Measurements from ENCODE around the gene LBX2.
"Not testable (repeated sequence)": the region's sequence is repeated elsewhere in the genome, so short reads cannot be mapped to it uniquely, and the experiment has no call there.

The LBX2 gene

GRCh38 chr2:74472086-74472944 lies 27.1 kb downstream of the LBX2 start, which contains the start of gene MRPL53:
TSS of gene MRPL53 (minus strand) at chr2:74472680. CDS start at chr2:74472660, 20 bp downstream.
- Mint-ChIP-seq H3K4me1 (ENCODE audit: low read depth) (peaks cover 37% of the 10 kb centered on the region), H3K36me3 (ENCODE audit: low read depth) (peaks cover 46% of the 10 kb centered on the region), H3K4me3 (peak within 1 kb of the TSS; percentile 96), H3K27me3 (no peaks in the 10 kb centered on the region), H3K9me3 (no peaks in the 10 kb centered on the region), H3K27ac (peak within 1 kb of the TSS; percentile 97)
- intact Hi-C loops (cut with micrococcal nuclease) = loop anchor here (1.0 kb wide), 2 partner anchors 10 to 14 kb away; partner anchors contain the start of genes CCDC142 and WBP1

- peak overlapping the region; percentile 96 for H3K4me3 Mint-ChIP-seq
- no peaks in the 10 kb centered on the region for H3K27me3 Mint-ChIP-seq
- no peaks in the 10 kb centered on the region for H3K9me3 Mint-ChIP-seq
- H3K36me3 Mint-ChIP-seq (ENCODE audit: low read depth) = peaks cover 44% of the 10 kb centered on the region
- peak overlapping the region; percentile 97 for H3K27ac Mint-ChIP-seq
- intact Hi-C loops (cut with micrococcal nuclease) = loop anchor here (1.0 kb wide), 2 partner anchors 11 to 13 kb away; partner anchors contain the start of genes CCDC142 and WBP1
- H3K4me1 Mint-ChIP-seq (ENCODE audit: low read depth) = peaks cover 29% of the 10 kb centered on the region
These were observed 27.9 kb downstream of the LBX2 start for GRCh38 chr2:74471332-74472065.

DNA sequence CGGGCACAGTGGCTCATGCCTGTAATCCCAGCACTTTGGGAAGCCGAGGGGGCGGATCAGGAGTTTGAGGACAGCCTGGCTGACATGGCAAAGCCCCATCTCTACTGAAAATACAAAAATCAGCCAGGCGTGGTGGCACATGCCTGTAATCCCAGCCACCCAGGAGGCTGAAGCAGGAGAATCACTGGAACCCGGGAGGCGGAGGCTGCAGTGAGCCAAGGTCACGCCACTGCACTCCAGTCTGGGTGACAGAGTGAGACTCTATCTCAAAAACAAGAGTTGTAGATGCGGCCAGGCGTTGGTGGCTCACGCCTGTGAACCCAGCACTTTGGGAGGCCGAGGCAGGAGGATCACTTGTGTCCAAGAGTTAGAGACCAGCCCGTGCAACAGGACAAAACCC lies 28.7 kb downstream of the LBX2 start:
- H3K27me3 Mint-ChIP-seq; intact Hi-C loops (cut with micrococcal nuclease); H3K4me3 Mint-ChIP-seq; H3K9me3 Mint-ChIP-seq: not testable (repeated sequence)
- Mint-ChIP-seq H3K27ac (peak overlapping the region; percentile 97), H3K36me3 (ENCODE audit: low read depth) (peaks cover 41% of the 10 kb centered on the region), H3K4me1 (ENCODE audit: low read depth) (peaks cover 29% of the 10 kb centered on the region)

GRCh38 chr2:74464406-74464805 lies 35.0 kb downstream of the LBX2 start:
- intact Hi-C loops (cut with micrococcal nuclease) = no loop called here
- peaks cover 48% of the 10 kb centered on the region for H3K36me3 Mint-ChIP-seq (ENCODE audit: low read depth)
- H3K27ac Mint-ChIP-seq = peak overlapping the region; percentile 98
- no peaks in the 10 kb centered on the region for H3K27me3 Mint-ChIP-seq
- H3K9me3 Mint-ChIP-seq = no peaks in the 10 kb centered on the region
- H3K4me3 Mint-ChIP-seq = peak overlapping the region; percentile 98
- peaks cover 29% of the 10 kb centered on the region for H3K4me1 Mint-ChIP-seq (ENCODE audit: low read depth)

DNA sequence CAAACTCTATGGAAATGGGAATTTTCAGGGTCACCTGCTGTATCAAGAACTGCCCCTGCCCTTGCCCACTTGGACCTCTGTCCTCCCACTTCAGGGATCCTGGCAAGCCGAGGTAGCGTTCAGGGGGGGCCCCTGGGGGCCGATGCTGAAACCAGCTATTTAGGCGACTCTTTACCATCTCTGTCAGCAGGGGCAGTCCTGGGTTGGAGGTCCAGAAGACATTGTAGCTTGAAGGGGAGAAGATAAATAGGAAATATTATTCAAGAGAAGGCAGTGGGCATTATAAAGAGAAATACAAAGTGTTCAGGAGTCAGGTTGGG lies 36.7 kb downstream of the LBX2 start:
- Mint-ChIP-seq H3K4me3 (no peak overlapping the region), H3K36me3 (ENCODE audit: low read depth) (peaks cover 58% of the 10 kb centered on the region), H3K27ac (no peak overlapping the region), H3K9me3 (no peaks in the 10 kb centered on the region), H3K4me1 (ENCODE audit: low read depth) (peaks cover 39% of the 10 kb centered on the region), H3K27me3 (no peaks in the 10 kb centered on the region)
- intact Hi-C loops (cut with micrococcal nuclease) = no loop called here

GRCh38 chr2:74462054-74462785 lies 37.2 kb downstream of the LBX2 start:
- Mint-ChIP-seq H3K27me3 (no peaks in the 10 kb centered on the region), H3K9me3 (no peaks in the 10 kb centered on the region), H3K4me1 (ENCODE audit: low read depth) (peaks cover 44% of the 10 kb centered on the region), H3K27ac (no peak overlapping the region), H3K36me3 (ENCODE audit: low read depth) (peaks cover 63% of the 10 kb centered on the region), H3K4me3 (no peak overlapping the region)
- intact Hi-C loops (cut with micrococcal nuclease) = no loop called here

- Mint-ChIP-seq H3K4me1 (ENCODE audit: low read depth) (peaks cover 52% of the 10 kb centered on the region), H3K4me3 (no peak overlapping the region), H3K27me3 (no peaks in the 10 kb centered on the region), H3K27ac (no peak overlapping the region), H3K9me3 (no peaks in the 10 kb centered on the region), H3K36me3 (ENCODE audit: low read depth) (peaks cover 71% of the 10 kb centered on the region)
- intact Hi-C loops (cut with micrococcal nuclease) = no loop called here
These were observed 38.0 kb downstream of the LBX2 start for GRCh38 chr2:74461187-74462053.

- peak overlapping the region; percentile 41 for H3K27ac Mint-ChIP-seq
- H3K4me3 Mint-ChIP-seq; H3K27me3 Mint-ChIP-seq; intact Hi-C loops (cut with micrococcal nuclease); H3K9me3 Mint-ChIP-seq: not testable (repeated sequence)
- peaks cover 65% of the 10 kb centered on the region for H3K4me1 Mint-ChIP-seq (ENCODE audit: low read depth)
- H3K36me3 Mint-ChIP-seq (ENCODE audit: low read depth) = peaks cover 79% of the 10 kb centered on the region
These were observed 39.2 kb downstream of the LBX2 start for GRCh38 chr2:74460187-74460586.

DNA sequence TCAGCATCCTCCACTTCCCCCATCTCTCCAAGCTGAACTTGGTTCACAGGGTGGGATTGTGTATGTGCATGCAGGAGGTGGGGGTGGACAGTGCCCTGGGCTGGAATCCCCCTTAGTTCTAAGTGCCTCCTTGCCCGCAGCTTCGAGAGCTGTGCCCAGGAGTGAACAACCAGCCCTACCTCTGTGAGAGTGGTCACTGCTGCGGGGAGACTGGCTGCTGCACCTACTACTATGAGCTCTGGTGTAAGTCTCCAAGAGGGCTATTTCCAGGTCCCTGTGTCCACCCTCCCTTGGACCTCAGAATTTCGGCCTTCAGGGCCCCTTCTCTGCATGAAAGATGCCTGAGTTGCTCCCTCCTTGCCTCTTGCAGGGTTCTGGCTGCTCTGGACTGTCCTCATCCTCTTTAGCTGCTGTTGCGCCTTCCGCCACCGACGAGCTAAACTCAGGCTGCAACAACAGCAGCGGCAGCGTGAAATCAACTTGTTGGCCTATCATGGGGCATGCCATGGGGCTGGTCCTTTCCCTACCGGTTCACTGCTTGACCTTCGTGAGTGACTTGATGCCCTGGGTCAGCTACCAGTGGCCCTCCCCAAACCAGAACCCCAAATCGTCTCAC lies 39.8 kb downstream of the LBX2 start:
- Mint-ChIP-seq H3K27ac (peak overlapping the region; percentile 41), H3K36me3 (ENCODE audit: low read depth) (peaks cover 78% of the 10 kb centered on the region), H3K4me1 (ENCODE audit: low read depth) (peaks cover 68% of the 10 kb centered on the region), H3K4me3 (peak overlapping the region; percentile 35)
- intact Hi-C loops (cut with micrococcal nuclease); H3K27me3 Mint-ChIP-seq; H3K9me3 Mint-ChIP-seq: not testable (repeated sequence)

GRCh38 chr2:74458938-74459363 lies 40.5 kb downstream of the LBX2 start:
- Mint-ChIP-seq H3K27me3 (no peaks in the 10 kb centered on the region), H3K27ac (peak overlapping the region; percentile 94), H3K36me3 (ENCODE audit: low read depth) (peaks cover 75% of the 10 kb centered on the region), H3K4me3 (peak overlapping the region; percentile 85), H3K9me3 (no peaks in the 10 kb centered on the region), H3K4me1 (ENCODE audit: low read depth) (peaks cover 66% of the 10 kb centered on the region)
- intact Hi-C loops (cut with micrococcal nuclease) = loop anchor here (1.0 kb wide), 1 partner anchor 13 kb away; the partner anchor contains the start of gene MRPL53

GRCh38 chr2:74458132-74458937 lies 41.1 kb downstream of the LBX2 start, which contains the start of gene WBP1:
TSS of gene WBP1 (plus strand) at chr2:74458438. CDS start at chr2:74458603, 165 bp downstream.
- peaks cover 60% of the 10 kb centered on the region for H3K4me1 Mint-ChIP-seq (ENCODE audit: low read depth)
- intact Hi-C loops (cut with micrococcal nuclease) = loop anchor here (1.0 kb wide), 1 partner anchor 14 kb away; the partner anchor contains the start of gene MRPL53
- no peaks in the 10 kb centered on the region for H3K9me3 Mint-ChIP-seq
- H3K27ac Mint-ChIP-seq = peak within 1 kb of the TSS; percentile 94
- H3K36me3 Mint-ChIP-seq (ENCODE audit: low read depth) = peaks cover 75% of the 10 kb centered on the region
- H3K27me3 Mint-ChIP-seq = no peaks in the 10 kb centered on the region
- peak within 1 kb of the TSS; percentile 85 for H3K4me3 Mint-ChIP-seq
